Mesenchymal stem cell (in vitro differentiated cells and primary cell): ENCODE measurements around the gene BLMH.

ENCODE experiments used
- DNase-seq: peaks from one replicate; pipeline ENCODE4 v3.0.0-alpha.2; 2013
- H2AFZ ChIP-seq: one replicate; pipeline ENCODE4 v1.6.1; 2013; ENCODE audit warnings: low read depth, mild to moderate bottlenecking, control low read depth, inconsistent platforms, low read length, moderate library complexity
- H2AK5ac ChIP-seq: 2 replicates; pipeline ENCODE4 v1.6.1; 2013; ENCODE audit warnings: low read length, moderate library complexity, mild to moderate bottlenecking, inconsistent platforms; ENCODE audit not compliant: severe bottlenecking
- H2BK120ac ChIP-seq: one replicate; pipeline ENCODE4 v1.6.1; 2013; ENCODE audit warnings: low read depth, mild to moderate bottlenecking, inconsistent platforms, low read length, moderate library complexity
- H2BK12ac ChIP-seq, 2 experiments: one replicate each; pipeline ENCODE4 v1.6.1; 2013; ENCODE audit warnings: inconsistent platforms in 2 of 2, low read length in 2 of 2, mild to moderate bottlenecking in 2 of 2, moderate library complexity in 2 of 2, control low read depth in 1 of 2
- H2BK15ac ChIP-seq: one replicate; pipeline ENCODE4 v1.6.1; 2013; ENCODE audit warnings: mild to moderate bottlenecking, low read depth, inconsistent platforms; ENCODE audit not compliant: poor library complexity, severe bottlenecking
- H2BK5ac ChIP-seq: 2 replicates; pipeline ENCODE4 v1.6.1; 2013; ENCODE audit warnings: low read depth, mild to moderate bottlenecking, low read length, control low read depth, inconsistent platforms; ENCODE audit not compliant: poor library complexity, severe bottlenecking
- H3K14ac ChIP-seq, 2 experiments: one replicate each; pipeline ENCODE4 v1.6.1; 2013; ENCODE audit warnings: inconsistent platforms in 2 of 2, low read length in 2 of 2, control low read depth in 1 of 2, mild to moderate bottlenecking in 1 of 2, moderate library complexity in 1 of 2
- H3K18ac ChIP-seq, 2 experiments: one replicate each; pipeline ENCODE4 v1.6.1; 2013; ENCODE audit warnings: inconsistent platforms in 2 of 2, low read length in 2 of 2, control low read depth in 1 of 2, low read depth in 1 of 2, mild to moderate bottlenecking in 1 of 2
- H3K23ac ChIP-seq, 2 experiments: one replicate each; pipeline ENCODE4 v1.6.1; 2013; ENCODE audit warnings: inconsistent platforms in 2 of 2, low read length in 2 of 2, mild to moderate bottlenecking in 2 of 2, moderate library complexity in 2 of 2, control low read depth in 1 of 2
- H3K27ac ChIP-seq: 2 replicates; pipeline ENCODE4 v1.5.1; 2013; ENCODE audit warnings: mild to moderate bottlenecking, moderate library complexity, low read length, control low read depth, inconsistent platforms; ENCODE audit not compliant: poor library complexity, severe bottlenecking
- H3K27me3 ChIP-seq, 2 experiments: 2 replicates each; pipeline versions ENCODE4 v1.6.1 to v1.7.0; 2013; ENCODE audit warnings: low read length in 2 of 2, mild to moderate bottlenecking in 2 of 2, moderate library complexity in 2 of 2, control low read depth in 1 of 2, inconsistent platforms in 1 of 2; ENCODE audit not compliant: control insufficient read depth in 1 of 2, insufficient read depth in 1 of 2
- H3K36me3 ChIP-seq, 2 experiments: 2 replicates each; pipeline versions ENCODE4 v1.6.1 to v1.7.0; 2013; ENCODE audit warnings: low read length in 2 of 2, control low read depth in 1 of 2, inconsistent platforms in 1 of 2, low read depth in 1 of 2, mild to moderate bottlenecking in 1 of 2; ENCODE audit not compliant: insufficient read depth in 2 of 2, control insufficient read depth in 1 of 2
- H3K4ac ChIP-seq, 2 experiments: one replicate each; pipeline ENCODE4 v1.6.1; 2013; ENCODE audit warnings: inconsistent platforms in 2 of 2, low read length in 2 of 2, mild to moderate bottlenecking in 2 of 2, moderate library complexity in 2 of 2, control low read depth in 1 of 2, low read depth in 1 of 2
- H3K4me1 ChIP-seq: 2 replicates; pipeline ENCODE4 v1.6.1; 2013; ENCODE audit warnings: low read depth, low read length, control low read depth; ENCODE audit not compliant: control insufficient read depth, insufficient read depth
- H3K4me2 ChIP-seq: 2 replicates; pipeline ENCODE4 v1.6.1; 2013; ENCODE audit warnings: low read length, mild to moderate bottlenecking, inconsistent platforms; ENCODE audit not compliant: poor library complexity, severe bottlenecking
- H3K4me3 ChIP-seq, 2 experiments: 2 replicates each; pipeline versions ENCODE4 v1.5.1 to v1.7.0; 2013; ENCODE audit warnings: low read length in 2 of 2, mild to moderate bottlenecking in 2 of 2, control low read depth in 1 of 2, low read depth in 1 of 2; ENCODE audit not compliant: insufficient read depth in 1 of 2
- H3K79me1 ChIP-seq: replicated peaks from 2 replicates; pipeline ENCODE4 v1.6.1; 2013; ENCODE audit warnings: mild to moderate bottlenecking, control low read depth, low read length, inconsistent platforms; ENCODE audit not compliant: poor library complexity, severe bottlenecking
- H3K9ac ChIP-seq: 2 replicates; pipeline ENCODE4 v1.7.0; 2013; ENCODE audit warnings: mild to moderate bottlenecking, low read length, moderate library complexity
- H3K9me3 ChIP-seq: 2 replicates; pipeline ENCODE4 v1.7.0; 2013; ENCODE audit warnings: mild to moderate bottlenecking, low read length; ENCODE audit not compliant: control insufficient read depth
- H4K8ac ChIP-seq: one replicate; pipeline ENCODE4 v1.6.1; 2013; ENCODE audit warnings: inconsistent platforms, mild to moderate bottlenecking, low read length, moderate library complexity
- H4K91ac ChIP-seq: one replicate; pipeline ENCODE4 v1.6.1; 2013; ENCODE audit warnings: mild to moderate bottlenecking, low read length, inconsistent platforms
- WGBS: methylation state at CpG from one replicate; pipeline ENCODE4 v1.1.7; 2013; ENCODE audit warnings: mixed read lengths; 5-methylcytosine and 5-hydroxymethylcytosine counted together

BLMH gene

DNA sequence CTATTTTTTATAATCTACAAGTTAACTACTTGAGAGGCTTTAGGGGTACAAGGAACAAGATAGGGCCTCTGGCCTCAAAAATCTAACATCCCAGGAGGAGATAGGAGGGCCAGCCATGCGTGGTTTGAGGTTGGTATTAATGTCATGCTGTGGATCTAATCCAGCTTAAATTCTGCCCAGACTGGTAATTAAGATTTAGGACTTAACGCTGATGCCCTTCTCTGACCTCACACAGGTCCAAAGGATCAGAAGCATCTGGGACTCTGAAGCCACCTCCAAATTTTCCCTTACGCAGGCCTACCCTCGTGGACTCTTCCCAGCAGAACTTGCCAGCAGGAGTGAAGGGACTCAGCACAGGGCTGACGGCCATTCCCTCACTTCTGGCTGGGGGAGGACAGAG lies 71.3 kb downstream of the BLMH start:
- Histone ChIP-seq H2BK120ac (no peak overlapping the region), H3K18ac (no peak overlapping the region), H2AFZ (no peak overlapping the region), H2BK15ac (no peak overlapping the region), H3K4me2 (no peak overlapping the region), H3K79me1 (no peaks in the 10 kb centered on the region), H3K27me3 (peaks cover 14 to 64% of the 10 kb centered on the region in 2 experiments), H2AK5ac (no peak overlapping the region), H3K4me1 (no peaks in the 10 kb centered on the region), H2BK12ac (no peak overlapping the region), H3K9ac (no peak overlapping the region), H4K91ac (no peak overlapping the region), H3K14ac (no peak overlapping the region), H3K4ac (no peak overlapping the region), H2BK5ac (no peak overlapping the region), H3K27ac (no peak overlapping the region), H4K8ac (no peak overlapping the region), H3K23ac (no peak overlapping the region), H3K36me3 (peaks cover 0 to 3% of the 10 kb centered on the region in 2 experiments), H3K4me3 (no peak overlapping the region), H3K9me3 (no peaks in the 10 kb centered on the region)
- WGBS = 88% methylated on average over 5 of the region's 5 CpGs
- DNase-seq = no peak

- Histone ChIP-seq H3K4me3 (no peak overlapping the region), H2AFZ (no peak overlapping the region), H3K9me3 (no peaks in the 10 kb centered on the region), H2BK5ac (no peak overlapping the region), H3K18ac (no peak overlapping the region), H2AK5ac (no peak overlapping the region), H3K14ac (no peak overlapping the region), H2BK12ac (no peak overlapping the region), H4K8ac (no peak overlapping the region), H3K9ac (no peak overlapping the region), H3K4me2 (no peak overlapping the region), H2BK15ac (no peak overlapping the region), H3K36me3 (peaks cover 0 to 3% of the 10 kb centered on the region in 2 experiments), H3K27ac (no peak overlapping the region), H2BK120ac (no peak overlapping the region), H3K4ac (no peak overlapping the region), H3K23ac (no peak overlapping the region), H3K4me1 (no peaks in the 10 kb centered on the region), H4K91ac (no peak overlapping the region), H3K27me3 (peaks cover 14 to 64% of the 10 kb centered on the region in 2 experiments), H3K79me1 (no peaks in the 10 kb centered on the region)
- 90% methylated on average over 7 of the region's 7 CpGs for WGBS
- no peak for DNase-seq
These were observed 71.9 kb downstream of the BLMH start for GRCh38 chr17:30219833-30220232.

GRCh38 chr17:30219315-30219714 lies 72.4 kb downstream of the BLMH start:
- Histone ChIP-seq H3K4ac (no peak overlapping the region), H2BK15ac (no peak overlapping the region), H3K4me1 (no peaks in the 10 kb centered on the region), H2BK120ac (no peak overlapping the region), H3K23ac (no peak overlapping the region), H3K27ac (no peak overlapping the region), H3K79me1 (no peaks in the 10 kb centered on the region), H2AK5ac (no peak overlapping the region), H3K9me3 (no peaks in the 10 kb centered on the region), H3K14ac (no peak overlapping the region), H3K9ac (no peak overlapping the region), H3K36me3 (peaks cover 0 to 3% of the 10 kb centered on the region in 2 experiments), H3K4me2 (no peak overlapping the region), H3K18ac (no peak overlapping the region), H2BK12ac (no peak overlapping the region), H3K4me3 (no peak overlapping the region), H2BK5ac (no peak overlapping the region), H3K27me3 (peaks cover 14 to 60% of the 10 kb centered on the region in 2 experiments), H2AFZ (no peak overlapping the region), H4K8ac (no peak overlapping the region), H4K91ac (no peak overlapping the region)
- DNase-seq = no peak
- 93% methylated on average over 4 of the region's 4 CpGs for WGBS

GRCh38 chr17:30218799-30219198 lies 72.9 kb downstream of the BLMH start:
- H4K91ac ChIP-seq = no peak overlapping the region
- no peak overlapping the region for H3K4me2 ChIP-seq
- H3K23ac ChIP-seq = no peak overlapping the region
- no peak overlapping the region for H3K4ac ChIP-seq
- H4K8ac ChIP-seq = no peak overlapping the region
- no peak overlapping the region for H3K14ac ChIP-seq
- peaks cover 14 to 60% of the 10 kb centered on the region in 2 experiments for H3K27me3 ChIP-seq
- H2BK15ac ChIP-seq = no peak overlapping the region
- no peak overlapping the region for H2AK5ac ChIP-seq
- no peak overlapping the region for H2BK5ac ChIP-seq
- no peaks in the 10 kb centered on the region for H3K4me1 ChIP-seq
- H3K9me3 ChIP-seq = no peaks in the 10 kb centered on the region
- H3K36me3 ChIP-seq = peaks cover 0 to 3% of the 10 kb centered on the region in 2 experiments
- 85% methylated on average over 9 of the region's 9 CpGs for WGBS
- no peak overlapping the region for H2BK120ac ChIP-seq
- no peak overlapping the region for H3K18ac ChIP-seq
- H3K27ac ChIP-seq = no peak overlapping the region
- H3K79me1 ChIP-seq = no peaks in the 10 kb centered on the region
- H3K9ac ChIP-seq = no peak overlapping the region
- H3K4me3 ChIP-seq = no peak overlapping the region
- no peak overlapping the region for H2BK12ac ChIP-seq
- no peak for DNase-seq
- no peak overlapping the region for H2AFZ ChIP-seq
